Stimulated activated CD4-positive, alpha-beta T cell treated with anti-CD3 and anti-CD28 coated beads, TNF-alpha, amount 100 ng/mL, for 1 hour (primary cell): ENCODE results near the gene ZBED1.
"Not testable (repeated sequence)": the region's sequence is repeated elsewhere in the genome, so short reads cannot be mapped to it uniquely, and the experiment has no call there.

ENCODE experiments used
- DNase-seq, 3 donors: peaks; one replicate each; pipeline ENCODE4 v3.0.0-alpha.2; 2020; ENCODE audit warnings: low read depth in 3 of 3, low spot score in 1 of 3

Gene ZBED1

DNA sequence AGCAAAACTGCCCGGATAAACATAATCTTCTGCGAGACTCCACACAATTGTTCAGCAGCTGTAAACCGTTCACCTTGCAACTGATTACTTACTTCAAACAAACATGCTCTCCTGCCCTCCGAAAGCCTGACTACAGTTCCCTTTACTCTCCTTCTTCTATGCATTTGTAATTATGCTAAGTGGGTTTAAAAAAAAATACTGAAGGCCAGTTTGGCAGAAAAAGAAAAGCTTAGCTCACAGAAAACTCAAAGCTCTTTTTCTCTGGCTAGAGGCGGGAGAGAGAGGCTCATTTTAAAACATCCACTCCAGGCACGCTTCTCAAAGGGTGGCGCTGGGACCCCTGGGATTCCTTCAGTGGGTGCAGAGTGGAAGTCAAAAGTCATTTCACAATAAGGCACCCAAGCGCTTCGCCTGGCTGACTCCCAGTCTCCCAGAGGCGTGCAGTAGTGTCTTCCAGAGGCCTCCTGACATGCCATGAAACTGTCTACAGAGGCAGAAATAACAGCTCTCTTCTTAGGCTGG lies 1.9 kb downstream of the ZBED1 start:
- no peak for DNase-seq

- DNase-seq: no peak
Observed at GRCh38 chrX:2497961-2498780, 2.6 kb downstream of the ZBED1 start.

- DNase-seq: no peak
Observed at GRCh38 chrX:2495595-2495994, 5.2 kb downstream of the ZBED1 start.

DNA sequence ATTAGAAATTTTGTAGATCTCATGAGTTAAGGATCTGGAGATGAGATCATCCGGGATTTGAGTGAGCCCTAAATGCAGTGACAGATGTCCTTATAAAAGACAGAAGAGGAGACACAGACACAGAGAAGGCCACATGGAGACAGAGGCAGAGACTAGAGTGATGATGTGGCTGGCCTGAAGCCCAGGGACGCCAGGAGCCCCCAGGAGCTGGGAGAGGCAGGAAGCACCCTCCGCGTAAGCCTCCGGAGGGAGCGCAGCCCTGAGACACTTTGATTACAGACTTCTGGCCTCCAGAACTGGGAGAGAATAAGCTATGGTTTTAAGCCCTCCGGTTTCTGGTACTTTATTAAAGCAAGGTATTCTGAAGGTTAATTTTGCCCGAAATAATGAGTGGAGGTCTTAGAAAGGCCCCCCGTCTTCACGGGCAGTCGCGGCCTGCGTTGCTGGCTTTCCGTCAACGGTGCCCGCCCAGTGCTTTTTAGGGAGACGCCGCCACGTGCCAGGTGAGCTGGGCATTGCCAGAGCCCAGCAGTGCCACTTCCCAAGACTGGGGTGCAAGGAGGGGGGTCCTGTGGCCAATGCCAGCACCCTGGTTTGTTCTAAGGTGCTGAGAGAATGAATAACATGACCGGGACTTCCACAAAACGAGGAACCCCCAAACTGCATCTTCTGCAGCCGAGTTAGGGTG lies 8.1 kb downstream of the ZBED1 start:
- DNase-seq: no peak

- no peak for DNase-seq
Observed at GRCh38 chrX:2490634-2491033, 10.1 kb downstream of the ZBED1 start.

DNA sequence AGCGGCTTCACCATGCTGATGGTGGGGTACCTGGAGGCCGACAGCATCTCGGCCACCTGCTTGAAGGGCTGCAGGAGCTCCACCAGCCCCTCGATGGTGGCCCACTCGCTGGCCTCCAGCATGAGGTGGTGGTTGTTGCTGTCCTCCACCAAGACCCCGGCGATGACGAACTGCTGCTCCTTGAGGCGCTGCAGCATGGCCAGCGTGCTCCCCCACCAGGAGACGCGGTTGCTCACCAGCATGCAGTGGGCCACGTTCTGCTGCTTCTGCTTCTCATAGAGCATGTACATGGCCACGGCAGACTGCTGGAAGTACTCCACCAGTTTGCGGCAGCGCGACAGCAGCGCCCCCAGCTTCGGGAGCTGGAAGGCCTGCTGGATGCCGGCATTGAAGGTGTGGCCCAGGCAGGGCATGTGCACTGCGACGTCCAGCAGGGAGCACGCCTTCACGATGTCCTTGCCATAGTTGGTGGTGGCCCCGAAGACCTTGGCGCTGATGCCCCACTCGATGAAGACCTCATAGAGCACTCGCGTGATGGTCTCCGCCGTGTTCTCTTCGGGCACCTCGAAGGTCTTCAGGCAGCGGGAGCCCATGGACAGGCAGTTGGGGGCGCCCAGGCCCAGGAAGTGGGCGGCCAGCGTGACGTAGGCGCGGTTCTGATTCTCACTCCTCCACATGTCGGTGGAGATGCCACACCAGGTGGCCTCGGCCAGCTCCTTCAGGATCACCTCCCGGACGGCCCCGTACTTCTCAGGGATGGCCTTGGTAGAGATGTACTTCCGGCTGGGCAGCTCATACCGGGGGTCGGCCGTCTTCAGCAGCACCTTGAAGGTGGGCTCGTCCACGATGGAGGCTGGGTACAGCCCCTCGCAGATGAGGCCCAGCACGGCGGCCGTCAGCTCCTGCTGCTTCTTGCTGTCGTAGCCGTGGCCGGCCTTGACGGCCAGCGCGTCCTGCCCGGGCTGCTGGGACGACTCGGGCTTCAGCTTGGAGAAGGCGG lies 11.0 kb downstream of the ZBED1 start:
- DNase-seq: no peak

DNA sequence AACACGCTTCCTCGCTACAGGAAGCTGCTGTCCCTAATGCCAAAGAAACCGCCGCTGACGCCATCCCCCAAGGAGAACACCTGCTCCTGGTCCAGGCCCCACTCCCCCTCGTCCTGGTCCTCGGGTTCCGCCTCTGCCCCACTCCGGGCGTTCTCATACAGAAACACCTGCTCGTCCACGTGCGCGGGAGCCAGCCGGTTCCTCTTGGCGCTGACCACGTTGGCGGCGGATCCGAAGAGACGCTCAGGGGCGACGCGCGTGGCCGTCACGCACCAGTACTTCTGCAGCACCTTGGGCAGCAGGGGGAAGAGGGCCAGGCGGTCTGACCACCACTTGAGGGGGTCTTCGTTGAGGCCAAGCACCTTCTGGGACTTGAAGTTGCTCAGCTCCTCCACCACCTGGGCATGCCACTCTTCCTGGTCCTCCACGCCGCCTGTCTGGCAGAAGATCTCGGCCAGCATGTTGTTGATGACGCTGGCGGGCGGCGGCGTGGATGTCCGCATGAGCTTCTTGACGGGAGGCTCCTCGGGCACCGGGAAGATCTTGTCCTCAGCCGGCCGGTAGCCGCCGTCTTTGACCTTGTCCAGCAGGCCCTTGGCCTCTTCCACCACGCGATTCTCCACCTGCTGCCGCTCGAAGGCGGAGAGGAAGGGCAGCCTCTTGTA lies 12.0 kb downstream of the ZBED1 start:
- no peak for DNase-seq

DNA sequence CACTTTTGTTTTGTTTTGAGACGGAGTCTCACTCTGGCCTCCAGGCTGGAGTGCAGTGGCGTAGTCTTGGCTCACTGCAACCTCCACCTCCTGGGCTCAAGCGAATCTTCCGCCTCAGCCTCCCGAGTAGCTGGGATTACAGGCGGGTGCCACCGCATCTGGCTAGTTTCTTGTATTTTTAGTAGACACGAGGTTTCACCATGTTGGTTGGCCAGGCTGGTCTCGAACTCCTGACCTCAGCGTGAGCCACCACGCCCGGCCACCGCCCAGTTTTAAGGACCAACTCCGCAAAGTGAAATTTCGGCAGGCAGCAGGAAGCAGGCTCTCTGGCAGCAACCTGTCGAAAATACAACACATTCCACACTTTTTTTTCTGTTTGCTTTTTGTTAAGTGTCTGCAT lies 13.4 kb downstream of the ZBED1 start:
- DNase-seq: no peak

GRCh38 chrX:2486476-2487133 lies 14.2 kb downstream of the ZBED1 start:
- no peak for DNase-seq

- DNase-seq: no peak
Observed at GRCh38 chrX:2485789-2486345, 14.9 kb downstream of the ZBED1 start.

DNA sequence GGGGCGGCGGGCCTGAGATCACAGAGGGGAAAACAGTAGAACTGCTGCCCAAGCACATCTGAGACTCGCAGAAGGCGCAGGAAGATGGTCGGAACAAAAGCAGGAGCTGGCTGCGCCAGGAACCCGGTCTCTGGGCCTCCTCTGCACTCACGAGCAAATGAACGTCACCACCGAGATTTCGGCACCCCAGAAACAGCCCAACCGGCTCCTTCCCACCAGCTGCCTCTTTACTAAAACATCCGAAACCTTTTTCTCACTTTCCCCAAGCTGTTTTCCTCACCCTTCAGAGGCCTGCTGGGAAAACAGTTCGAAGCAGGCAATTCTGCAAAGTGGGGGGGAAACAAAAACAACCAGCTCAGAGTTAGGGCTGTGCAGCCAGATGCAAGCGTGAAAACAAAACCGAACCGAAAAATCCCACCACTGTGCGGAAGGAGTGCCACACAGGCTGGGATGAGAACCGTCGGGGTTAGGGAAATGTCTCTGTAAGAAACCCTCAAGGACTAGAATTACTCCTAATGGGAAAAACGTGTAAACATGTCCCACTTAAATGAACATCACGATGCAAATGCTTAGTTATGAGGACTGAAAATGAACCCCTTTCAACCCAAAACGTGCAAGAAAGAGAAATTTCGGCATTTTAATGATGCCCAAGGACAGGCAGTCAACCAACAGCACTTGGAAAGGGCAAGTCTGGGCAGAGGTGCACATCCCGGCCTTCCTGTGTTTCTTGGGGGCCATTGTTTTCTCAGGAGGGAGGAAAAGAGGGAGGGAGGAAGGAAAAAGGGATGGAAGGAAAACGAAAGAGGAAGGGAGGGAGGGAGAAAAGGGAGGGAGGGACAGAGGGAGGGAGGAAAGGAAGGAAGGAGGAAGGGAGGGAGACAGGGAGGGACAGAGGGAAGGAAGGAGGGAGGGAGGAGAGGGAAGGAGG lies 15.8 kb downstream of the ZBED1 start:
- DNase-seq: no peak

GRCh38 chrX:2484256-2484655 lies 16.5 kb downstream of the ZBED1 start:
- no peak for DNase-seq

- DNase-seq: no peak
Observed at GRCh38 chrX:2483398-2484060, 17.2 kb downstream of the ZBED1 start.

DNA sequence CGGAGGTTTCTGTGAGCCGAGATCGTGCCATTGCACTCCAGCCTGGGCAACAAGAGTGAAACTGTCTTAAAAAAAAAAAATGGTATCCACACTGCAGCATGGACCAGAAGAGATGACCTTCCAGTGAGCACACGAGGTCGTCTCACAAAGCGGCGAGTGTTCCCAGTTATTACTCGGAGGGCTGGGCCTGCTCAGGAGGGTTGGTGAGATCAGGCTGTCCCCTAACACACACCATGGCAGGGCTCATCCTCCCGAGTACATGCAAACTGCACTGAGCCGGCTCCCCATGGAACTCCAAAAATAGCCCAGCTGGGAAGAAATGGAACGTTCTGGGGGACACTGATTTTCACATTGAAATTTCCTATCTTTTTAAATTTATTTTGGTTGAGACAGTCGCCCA lies 19.2 kb downstream of the ZBED1 start:
- DNase-seq: not testable (repeated sequence)

DNA sequence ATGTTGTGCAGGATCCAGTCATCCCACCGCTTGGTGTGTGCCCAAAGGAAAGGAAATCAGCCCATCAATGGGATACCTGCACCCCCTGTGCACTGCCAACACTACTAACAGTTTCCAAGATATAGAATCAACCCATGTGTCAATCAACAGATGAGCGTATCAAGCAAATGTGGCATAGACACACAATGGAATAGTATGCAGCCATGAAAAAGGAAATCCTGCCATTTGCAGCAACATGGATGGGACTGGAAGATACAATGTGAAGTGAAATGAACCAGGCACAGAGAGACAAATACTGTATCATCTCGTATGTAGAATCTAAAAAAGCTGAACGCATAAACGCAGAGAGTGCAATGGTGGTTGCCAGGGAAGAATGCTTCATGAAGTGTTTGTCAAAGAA lies 20.8 kb downstream of the ZBED1 start:
- DNase-seq: not testable (repeated sequence)

DNA sequence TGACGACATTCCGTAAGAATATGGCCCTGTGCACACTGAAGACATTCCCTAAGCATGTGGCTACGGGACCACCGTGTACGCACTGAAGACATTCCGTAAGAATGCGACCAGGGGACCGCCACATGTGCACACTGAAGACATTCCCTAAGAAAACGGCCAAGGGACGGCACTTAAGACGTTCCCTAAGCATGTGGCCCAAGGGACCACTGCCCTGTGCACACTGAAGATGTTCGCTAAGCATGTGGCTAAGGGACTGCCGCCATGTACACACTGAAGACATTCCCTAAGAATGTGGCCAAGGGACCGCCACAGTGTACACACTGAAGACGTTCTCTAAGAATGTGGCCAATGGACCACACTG lies 21.4 kb downstream of the ZBED1 start:
- no peak for DNase-seq

- DNase-seq: no peak
Observed at GRCh38 chrX:2478546-2479419, 22.0 kb downstream of the ZBED1 start.
